OCI-LY1 (cell line): ENCODE data around the gene TOMM20.

Experiments used
- H2AFZ ChIP-seq: fragments of 200-600 bp; sonication (generic), shearing (Covaris generic); 2 replicates; pipeline ENCODE4 v1.6.0; 2014; ENCODE audit warnings: antibody characterized with exemption, mild to moderate bottlenecking, low read length
- H3F3A ChIP-seq: fragments of 200-600 bp; sonication (generic), shearing (Covaris generic); 2 replicates; pipeline ENCODE4 v1.6.0; 2014; ENCODE audit warnings: mild to moderate bottlenecking, antibody characterized with exemption, low read length, moderate library complexity; ENCODE audit not compliant: insufficient read depth
- H3K27ac ChIP-seq: fragments of 200-600 bp; sonication (generic); 2 replicates; pipeline ENCODE4 v1.5.1; 2014; ENCODE audit warnings: low read length, mixed run types, mild to moderate bottlenecking, low read depth; ENCODE audit not compliant: poor library complexity, severe bottlenecking
- H3K27me3 ChIP-seq: fragments of 200-600 bp; sonication (generic); 2 replicates; pipeline ENCODE4 v1.6.0; 2014; ENCODE audit warnings: antibody characterized with exemption, mild to moderate bottlenecking, low read length, moderate library complexity; ENCODE audit not compliant: insufficient read depth
- H3K36me3 ChIP-seq: fragments of 200-600 bp; sonication (generic); 2 replicates; pipeline ENCODE4 v1.6.1; 2014; ENCODE audit warnings: mild to moderate bottlenecking, antibody characterized with exemption, low read length, moderate library complexity, mixed read lengths; ENCODE audit not compliant: insufficient read depth
- H3K4me1 ChIP-seq: fragments of 200-600 bp; sonication (generic); 2 replicates; pipeline ENCODE4 v1.5.1; 2014; ENCODE audit warnings: mild to moderate bottlenecking, low read length, moderate library complexity; ENCODE audit not compliant: insufficient read depth, severe bottlenecking
- H3K4me2 ChIP-seq: fragments of 200-600 bp; sonication (generic), shearing (Covaris generic); 2 replicates; pipeline ENCODE4 v1.6.1; 2014; ENCODE audit warnings: low read length
- H3K4me3 ChIP-seq: fragments of 200-600 bp; sonication (generic); 2 replicates; pipeline ENCODE4 v1.5.1; 2014; ENCODE audit warnings: low read length, low read depth, mild to moderate bottlenecking, mixed read lengths; ENCODE audit not compliant: poor library complexity, severe bottlenecking
- H3K79me2 ChIP-seq: fragments of 200-600 bp; shearing (Covaris generic); 2 replicates; pipeline ENCODE4 v1.6.1; 2016; ENCODE audit warnings: mixed run types, low read length, mixed read lengths; ENCODE audit not compliant: insufficient read depth
- H3K9ac ChIP-seq: fragments of 200-600 bp; sonication (generic), shearing (Covaris generic); 2 replicates; pipeline ENCODE4 v1.6.1; 2014; ENCODE audit warnings: mild to moderate bottlenecking, low read length, mixed read lengths
- H3K9me2 ChIP-seq: fragments of 200-600 bp; sonication (generic), shearing (Covaris generic); 2 replicates; pipeline ENCODE4 v1.6.1; 2014; ENCODE audit warnings: low read depth, mild to moderate bottlenecking, low read length, mixed read lengths
- H3K9me3 ChIP-seq: fragments of 200-600 bp; shearing (Covaris generic); 2 replicates; pipeline ENCODE4 v1.6.1; 2014; ENCODE audit warnings: low read length, mixed read lengths
- H4K20me1 ChIP-seq: fragments of 200-600 bp; sonication (generic), shearing (Covaris generic); 2 replicates; pipeline ENCODE4 v1.6.0; 2016; ENCODE audit warnings: mild to moderate bottlenecking, low read length; ENCODE audit not compliant: insufficient read depth
- CTCF ChIP-seq: fragments of 200-600 bp; sonication (generic), shearing (Covaris generic); IDR thresholded peaks from 2 replicates; pipeline ENCODE4 v1.5.1; 2017; ENCODE audit warnings: mild to moderate bottlenecking, antibody characterized with exemption, low read length, moderate library complexity, mixed read lengths
- EZH2 ChIP-seq: fragments of 200-600 bp; sonication (generic), shearing (Covaris generic); IDR thresholded peaks from 2 replicates; pipeline ENCODE4 v1.8.0; 2017; ENCODE audit warnings: borderline replicate concordance, mixed run types, mild to moderate bottlenecking, antibody characterized with exemption, low read length, moderate library complexity, mixed read lengths

TOMM20 gene

DNA sequence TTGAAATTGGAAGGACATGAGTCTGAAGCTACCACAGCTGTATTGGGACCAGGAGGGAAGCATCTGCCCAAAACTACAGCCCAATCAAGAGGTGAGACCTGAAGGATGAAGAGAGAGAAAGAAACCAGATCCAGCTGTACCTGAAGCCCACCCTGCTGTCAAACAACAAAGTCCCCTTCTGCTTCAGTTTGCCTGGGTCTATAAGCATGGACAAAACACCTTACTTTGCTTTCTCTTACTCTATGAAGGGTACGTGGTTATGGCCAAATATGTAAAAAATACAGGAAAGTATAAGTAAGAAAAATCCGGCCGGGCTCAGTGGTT is 26.4 kb downstream of the TOMM20 start:
- Histone ChIP-seq H3K79me2 (no peaks in the 10 kb centered on the region), H3K9me2 (no peaks in the 10 kb centered on the region), H3K4me1 (peaks cover 29% of the 10 kb centered on the region), H3K9ac (no peak overlapping the region), H3K9me3 (no peaks in the 10 kb centered on the region), H3K4me3 (no peak overlapping the region), H3K27ac (no peak overlapping the region), H3F3A (no peaks in the 10 kb centered on the region), H3K36me3 (0 out of 2 replicates have a peak, but pooled peaks cover 2% of the 10 kb centered on the region), H4K20me1 (no peaks in the 10 kb centered on the region), H3K27me3 (no peaks in the 10 kb centered on the region), H2AFZ (no peak overlapping the region), H3K4me2 (no peak overlapping the region)
- no peak for TF ChIP-seq CTCF
- no peak for TF ChIP-seq EZH2

DNA sequence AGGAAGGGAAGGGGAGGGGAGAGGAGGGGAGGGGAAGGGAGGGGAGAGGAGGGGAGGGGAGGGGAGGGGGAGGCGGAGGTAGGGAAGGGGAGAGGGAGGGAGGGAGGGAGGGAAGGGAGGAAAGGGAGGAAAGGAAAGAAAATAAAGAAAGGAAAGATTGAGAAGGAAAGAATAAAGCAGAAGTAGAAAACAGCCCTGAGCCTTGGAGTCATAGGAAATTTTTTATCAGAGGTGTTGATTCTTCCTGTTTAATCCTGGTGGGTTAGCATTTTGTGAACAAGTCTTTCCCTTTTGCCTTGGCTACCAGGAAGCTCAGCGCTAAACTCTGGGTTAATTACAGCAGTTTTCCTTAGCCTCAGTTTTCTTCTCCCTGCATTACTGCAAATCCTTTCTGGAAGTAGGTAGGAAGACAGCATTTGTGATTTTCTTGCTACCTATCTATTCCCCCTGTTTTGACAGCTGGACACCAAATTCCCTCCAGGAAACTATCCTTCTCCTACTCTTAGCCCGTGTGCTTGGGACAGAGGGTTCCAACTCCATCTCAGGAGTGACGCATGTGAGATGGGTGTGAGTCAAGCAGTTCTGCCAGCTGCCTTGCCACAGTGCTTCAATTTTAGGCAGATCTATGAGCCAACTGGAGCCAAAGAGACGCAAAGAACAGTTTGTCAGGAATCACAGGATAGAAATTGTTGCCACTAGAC is 26.9 kb downstream of the TOMM20 start:
- no peak overlapping the region for H2AFZ ChIP-seq
- no peaks in the 10 kb centered on the region for H4K20me1 ChIP-seq
- H3K4me2 ChIP-seq: no peak overlapping the region
- H3K9me3 ChIP-seq: no peaks in the 10 kb centered on the region
- no peaks in the 10 kb centered on the region for H3K27me3 ChIP-seq
- no peaks in the 10 kb centered on the region for H3K79me2 ChIP-seq
- no peak overlapping the region for H3K4me3 ChIP-seq
- no peaks in the 10 kb centered on the region for H3F3A ChIP-seq
- H3K9me2 ChIP-seq: no peaks in the 10 kb centered on the region
- no peak overlapping the region for H3K9ac ChIP-seq
- H3K27ac ChIP-seq: no peak overlapping the region
- TF ChIP-seq CTCF (no peak), EZH2 (no peak)
- H3K36me3 ChIP-seq: no peaks in the 10 kb centered on the region
- H3K4me1 ChIP-seq: peaks cover 29% of the 10 kb centered on the region

- Histone ChIP-seq H3K4me1 (peaks cover 24% of the 10 kb centered on the region), H3K4me2 (no peak overlapping the region)
Observed at GRCh38 chr1:235100194-235100772, 28.4 kb downstream of the TOMM20 start.

More at GRCh38 chr1:235100194-235100772, 28.4 kb downstream of the TOMM20 start:
- H3K27me3 ChIP-seq: no peaks in the 10 kb centered on the region
- no peak overlapping the region for H3K9ac ChIP-seq
- no peaks in the 10 kb centered on the region for H3K9me2 ChIP-seq
- no peak overlapping the region for H3K4me3 ChIP-seq
- no peaks in the 10 kb centered on the region for H3F3A ChIP-seq
- H3K36me3 ChIP-seq: no peaks in the 10 kb centered on the region
- H2AFZ ChIP-seq: no peak overlapping the region
- TF ChIP-seq CTCF: no peak
- no peak for TF ChIP-seq EZH2
- no peaks in the 10 kb centered on the region for H3K79me2 ChIP-seq
- no peaks in the 10 kb centered on the region for H4K20me1 ChIP-seq
- H3K9me3 ChIP-seq: no peaks in the 10 kb centered on the region
- peak overlapping the region; percentile 26 for H3K27ac ChIP-seq
